K562 (cell line): ENCODE data around the gene CCDC137. TPM values are rescaled to one million over a fixed set of nuclear protein-coding genes. Genes with fewer than 3 reads are reported as not detected.
A peak's percentile ranks its signal among the peaks of the same experiment; 100 is the strongest.

ENCODE experiments used
- ADNP ChIP-seq: fragments of 200-800 bp; sonication (Bioruptor generic); IDR thresholded peaks from 2 replicates; pipeline ENCODE4 v1.6.1; 2016; ENCODE audit warnings: missing genetic modification characterization, missing compliant biosample characterization
- DDX20 ChIP-seq: fragments of 450-650 bp; IDR thresholded peaks from 2 replicates; pipeline ENCODE4 v1.6.1; 2016; ENCODE audit warnings: missing genetic modification characterization, low read depth, mild to moderate bottlenecking, missing compliant biosample characterization, moderate library complexity
- E2F3 ChIP-seq: fragments of 250-450 bp; sonication (Bioruptor Pico); IDR thresholded peaks from 2 replicates; pipeline ENCODE4 v1.4.0; 2020; ENCODE audit warnings: mild to moderate bottlenecking
- EGR1 ChIP-seq: fragments of 450-650 bp; conservative IDR thresholded peaks from 2 replicates; pipeline ENCODE4 v1.6.1; 2017; ENCODE audit warnings: mild to moderate bottlenecking
- EHMT2 ChIP-seq: fragments of 450-650 bp; IDR thresholded peaks from 2 replicates; pipeline ENCODE4 v1.6.1; 2018; ENCODE audit warnings: antibody characterized with exemption
- FOSL1 ChIP-seq: fragments of 200-800 bp; sonication (Bioruptor generic); conservative IDR thresholded peaks from 2 replicates; pipeline ENCODE4 v1.6.1; 2016; ENCODE audit warnings: missing genetic modification characterization, missing compliant biosample characterization
- GABPB2 ChIP-seq: fragments of 250-450 bp; sonication (Bioruptor Pico); conservative IDR thresholded peaks from 2 replicates; pipeline ENCODE4 v1.5.1; 2021; ENCODE audit warnings: mild to moderate bottlenecking
- GTF2B ChIP-seq: IDR thresholded peaks from 2 replicates; pipeline ENCODE4 v1.6.1; 2011; ENCODE audit not compliant: insufficient read length; ENCODE audit errors: extremely low read depth
- HMGN3 ChIP-seq: IDR thresholded peaks from 2 replicates; pipeline ENCODE4 v1.6.1; 2011; ENCODE audit warnings: borderline replicate concordance, low read depth, mild to moderate bottlenecking, mixed read lengths, low read length; ENCODE audit not compliant: insufficient read length; ENCODE audit errors: extremely low read depth
- HOMEZ ChIP-seq: fragments of 250-450 bp; sonication (Bioruptor Pico); IDR thresholded peaks from 2 replicates; pipeline ENCODE4 v1.4.0; 2020; ENCODE audit warnings: mild to moderate bottlenecking, moderate library complexity
- NFE2L1 ChIP-seq: fragments of 450-650 bp; IDR thresholded peaks from 2 replicates; pipeline ENCODE4 v1.6.1; 2016; ENCODE audit warnings: missing genetic modification characterization, low read depth, mild to moderate bottlenecking, missing compliant biosample characterization, moderate library complexity, borderline replicate concordance
- NR1H2 ChIP-seq: sonication (generic); formaldehyde crosslinking; IDR thresholded peaks from 2 replicates; pipeline ENCODE4 v1.4.0; 2020; ENCODE audit warnings: mild to moderate bottlenecking, missing genetic modification reagents
- PHF21A ChIP-seq: fragments of 450-650 bp; IDR thresholded peaks from 2 replicates; pipeline ENCODE4 v1.6.1; 2017; ENCODE audit warnings: low read depth, borderline replicate concordance
- PURB ChIP-seq: sonication (generic); formaldehyde crosslinking; IDR thresholded peaks from 2 replicates; pipeline ENCODE4 v1.9.0; 2021; ENCODE audit warnings: low read depth, mild to moderate bottlenecking, missing genetic modification reagents
- RCOR1 ChIP-seq, 2 experiments: IDR thresholded peaks; 2 replicates each; pipeline ENCODE4 v1.6.1; 2012; ENCODE audit warnings: low read depth in 2 of 2, low read length in 2 of 2, borderline replicate concordance in 1 of 2, improper control_type of control experiment in 1 of 2
- SIN3A ChIP-seq, 2 experiments: fragments of 150-350 bp in 1 of 2; IDR thresholded peaks; 2 replicates each; pipeline ENCODE4 v1.6.1; 2011 to 2016; ENCODE audit warnings: borderline replicate concordance in 2 of 2, low read depth in 2 of 2, low read length in 2 of 2, mild to moderate bottlenecking in 2 of 2, moderate library complexity in 2 of 2; ENCODE audit not compliant: control insufficient read depth in 1 of 2
- SIRT6 ChIP-seq: IDR thresholded peaks from one replicate; pipeline ENCODE4 v1.6.1; 2012; ENCODE audit warnings: low read depth, mild to moderate bottlenecking, control low read depth, inconsistent platforms, low read length, moderate library complexity
- SMARCB1 ChIP-seq: IDR thresholded peaks from 2 replicates; pipeline ENCODE4 v1.6.1; 2011; ENCODE audit warnings: improper control_type of control experiment, low read depth; ENCODE audit not compliant: insufficient read length
- SMARCE1 ChIP-seq: fragments of 450-650 bp; IDR thresholded peaks from 2 replicates; pipeline ENCODE4 v1.7.1; 2016; ENCODE audit warnings: mild to moderate bottlenecking
- STAT5B ChIP-seq: fragments of 250-450 bp; sonication (Bioruptor Pico); IDR thresholded peaks from 2 replicates; pipeline ENCODE4 v1.8.0; 2021; ENCODE audit warnings: mild to moderate bottlenecking, inconsistent platforms
- TAF1 ChIP-seq: IDR thresholded peaks from 2 replicates; pipeline ENCODE4 v1.6.1; 2011; ENCODE audit warnings: mild to moderate bottlenecking, low read length, moderate library complexity; ENCODE audit not compliant: insufficient read depth, control insufficient read depth, severe bottlenecking; ENCODE audit errors: extremely low read depth
- ZNF143 ChIP-seq: sonication (generic); formaldehyde crosslinking; IDR thresholded peaks from 2 replicates; pipeline ENCODE4 v1.9.0; 2022; ENCODE audit warnings: mild to moderate bottlenecking, missing genetic modification reagents
- ZNF583 ChIP-seq: fragments of 250-450 bp; sonication (Bioruptor Pico); IDR thresholded peaks from 2 replicates; pipeline ENCODE4 v1.4.0; 2020
- ZNF740 ChIP-seq, 3 experiments: fragments of 200-800 bp in 1 of 3; sonication (Bioruptor generic) in 1 of 3; sonication (generic) in 1 of 3; formaldehyde crosslinking in 1 of 3; IDR thresholded peaks; 2 replicates each; pipeline versions ENCODE4 v1.6.1 to v1.8.0; 2016 to 2022; ENCODE audit warnings: mild to moderate bottlenecking in 2 of 3, missing compliant biosample characterization in 2 of 3, missing genetic modification characterization in 2 of 3, missing genetic modification reagents in 1 of 3
- ZNF764 ChIP-seq: fragments of 250-450 bp; sonication (Bioruptor Pico); IDR thresholded peaks from 2 replicates; pipeline ENCODE4 v1.4.0; 2020; ENCODE audit warnings: low read depth, mild to moderate bottlenecking, moderate library complexity
- polyA plus RNA-seq, 8 experiments: library from polyadenylated mRNA; depleted of rRNA in 4 of 8; stranded (reverse) in 5 of 8; unstranded in 3 of 8; fragments of >200 nt; fragmentation: Nextera tagmentation in 2 of 8; fragmentation: Illumina TruSeq in 1 of 8; extraction: Ambion mirVana in 2 of 8; extraction: Trizol in 1 of 8; gene quantifications; 2 replicates each; pipeline versions ENCODE4 v1.2.1 to v1.2.3, GENCODE V29; 2011 to 2014; ENCODE audit warnings: inconsistent platforms in 1 of 8, missing spikeins in 1 of 8
- total RNA-seq, 7 experiments: library from RNA; depleted of rRNA in 6 of 7; stranded (reverse); fragments of >200 nt in 6 of 7; fragmentation: Illumina TruSeq in 2 of 7; extraction: Trizol in 2 of 7; gene quantifications; 2 replicates each; pipeline versions ENCODE4 v1.2.1 to v1.2.3, GENCODE V29; 2011 to 2021; ENCODE audit warnings: low replicate concordance in 1 of 7

CCDC137 gene
- total and polyA plus RNA-seq, 9 of the 15 experiments (the other 6 are each of a cell fraction or from before 2014, with no cell fraction given), result 2.3 to 68.1 (median 38.3) TPM

DNA sequence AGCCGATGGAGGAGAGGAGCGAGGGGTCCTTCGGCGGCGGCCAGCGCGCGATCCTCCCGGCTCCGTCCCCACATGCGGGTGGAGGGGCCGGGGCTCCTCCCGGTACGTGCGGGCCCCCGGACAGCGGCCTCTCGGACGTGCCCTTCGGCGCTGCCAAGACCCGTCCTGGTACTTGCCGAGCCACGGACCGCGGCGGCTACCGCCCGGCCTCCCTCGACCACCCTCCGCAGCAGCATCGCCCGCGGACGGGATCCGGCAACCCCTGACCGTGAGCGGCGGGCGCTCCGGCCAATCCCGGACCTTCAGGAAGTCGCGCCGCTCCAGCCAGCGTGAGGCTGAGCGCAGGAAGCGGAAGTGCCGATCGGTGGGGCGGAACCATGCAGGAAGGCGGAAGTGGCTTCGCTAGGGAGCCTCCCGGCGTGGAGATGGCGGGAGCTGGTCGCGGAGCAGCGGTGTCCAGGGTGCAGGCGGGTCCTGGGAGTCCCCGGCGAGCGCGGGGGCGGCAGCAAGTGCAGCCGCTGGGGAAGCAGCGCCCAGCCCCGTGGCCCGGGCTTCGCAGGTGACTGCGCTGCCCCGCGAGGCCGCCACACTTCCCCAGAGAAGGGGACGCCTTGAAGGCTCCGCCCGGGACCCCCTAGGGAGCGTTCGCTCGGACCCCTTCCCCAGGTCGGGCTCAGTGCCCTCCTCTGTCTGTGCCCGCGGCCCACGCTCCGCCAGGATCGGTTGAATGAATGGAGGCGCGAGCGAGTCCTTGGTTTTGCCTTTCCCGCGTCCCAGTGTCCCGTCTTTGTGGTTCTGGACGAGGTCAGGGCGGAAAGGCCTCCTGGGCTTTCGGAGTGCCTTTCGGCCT, at the start of gene CCDC137, which contains the start of gene OXLD1 (continued):
- TF ChIP-seq ZNF740 (CRISPR knock-in tag; IDR thresholded peaks at IDR 0.05) (no peak), ZNF740 (tag; IDR thresholded peaks at IDR 0.05) (no peak), ZNF764 (CRISPR knock-in tag) (no peak), GTF2B (no peak), ADNP (no peak), TAF1 (peak; percentile 96), NR1H2 (no peak), STAT5B (no peak), SIRT6 (no peak), RCOR1 (IDR thresholded peaks at IDR 0.05; ENCODE audit: borderline replicate concordance in 1 of 2, low read depth in 2 of 2, low read length in 2 of 2) (no peak), SMARCB1 (no peak), NFE2L1 (no peak), HMGN3 (peak; percentile 22), FOSL1 (tag) (no peak), GABPB2 (CRISPR knock-in tag) (no peak), E2F3 (CRISPR knock-in tag) (no peak), SMARCE1 (no peak), SIN3A (IDR thresholded peaks at IDR 0.05; ENCODE audit: borderline replicate concordance in 2 of 2, control insufficient read depth in 1 of 2, low read depth in 2 of 2, low read length in 2 of 2) (peak; percentile 85), EGR1 (peak; percentile 90), EHMT2 (no peak), DDX20 (tag) (no peak), ZNF583 (CRISPR knock-in tag) (no peak; the same call in 1 of the 2 replicates), PURB (no peak), HOMEZ (no peak), ZNF143 (CRISPR knock-in tag) (0 out of 2 replicates have a peak, but pooled peaks have one; percentile 23), PHF21A (no peak)
